HepG2 (cell line): Measurements from ENCODE around the gene TRNT1. TPM values are rescaled to one million over a fixed set of nuclear protein-coding genes. Genes with fewer than 3 reads are reported as not detected.

Experiments
- ATAC-seq: fragments of 200-7000 bp; cut with Tn5 transposase; 3 replicates; pipeline ENCODE4 v1.9.1; 2020; ENCODE audit warnings: mild to moderate bottlenecking, moderate library complexity
- BruUV-seq: library from RNA; stranded (reverse); fragments of 400-500 nt; replicated peaks from 2 replicates; lab custom pipeline; 2021; lab: Mats Ljungman, UMichigan
- CTCF ChIA-PET: fragments of 300-600 bp; formaldehyde crosslinking; extraction: SDS; loops from one replicate; lab custom pipeline; 2021; ENCODE audit warnings: low total read pairs, inconsistent platforms, low intra/inter-chr PET ratio; lab: Yijun Ruan, JAX
- POLR2A ChIA-PET: fragments of 350-600 bp; sonication (Branson Sonifier 250); formaldehyde crosslinking; loops from one replicate; lab custom pipeline; 2020; ENCODE audit warnings: antibody characterized with exemption, inconsistent platforms; lab: Yijun Ruan, JAX
- DNase-seq: peaks from one replicate; pipeline ENCODE4 v3.0.0-alpha.2; 2015; ENCODE audit warnings: low spot score
- FAIRE-seq: peaks from 3 replicates; lab custom pipeline; 2011; peaks lifted over from hg19 to GRCh38; lab: Jason Lieb, UNC
- H2AFZ ChIP-seq: one replicate; pipeline ENCODE4 v1.6.1; 2011; ENCODE audit warnings: low read length, inconsistent platforms
- H3K27ac ChIP-seq: fragments of 300-600 bp; 3 replicates; pipeline ENCODE4 v1.8.0; 2011; ENCODE audit warnings: mixed run types, mild to moderate bottlenecking, mixed read lengths, low read length, inconsistent platforms; ENCODE audit not compliant: insufficient read depth; ENCODE audit errors: extremely low read length
- H3K27me3 ChIP-seq, 2 experiments: fragments of 200-600 bp in 1 of 2; 2 replicates in 1 of 2; 3 replicates in 1 of 2; pipeline versions ENCODE4 v1.6.0 to v1.8.0; 2011; ENCODE audit warnings: low read length in 2 of 2, mild to moderate bottlenecking in 2 of 2, moderate library complexity in 2 of 2, inconsistent platforms in 1 of 2; ENCODE audit not compliant: insufficient read depth in 2 of 2, control insufficient read depth in 1 of 2
- H3K36me3 ChIP-seq, 2 experiments: fragments of 200-600 bp in 1 of 2; replicated peaks in 1 of 2; 2 replicates in 1 of 2; 3 replicates in 1 of 2; pipeline versions ENCODE4 v1.5.1 to v1.8.0; 2011; ENCODE audit warnings: low read length in 2 of 2, inconsistent platforms in 1 of 2; ENCODE audit not compliant: insufficient read depth in 2 of 2, control insufficient read depth in 1 of 2
- H3K4me1 ChIP-seq: 2 replicates; pipeline ENCODE4 v1.5.1; 2012; ENCODE audit warnings: low read length, inconsistent platforms; ENCODE audit not compliant: insufficient read depth
- H3K4me2 ChIP-seq: 2 replicates; pipeline ENCODE4 v1.6.0; 2011; ENCODE audit warnings: low read depth, low read length, inconsistent platforms
- H3K4me3 ChIP-seq, 3 experiments: fragments of 200-600 bp in 1 of 3; sonication (generic), shearing (Covaris generic) in 1 of 3; replicated peaks in 1 of 3; 2 replicates each; pipeline ENCODE4 v1.5.1; 2011 to 2016; ENCODE audit warnings: low read length in 3 of 3, inconsistent platforms in 2 of 3, low read depth in 2 of 3, mild to moderate bottlenecking in 2 of 3, control low read depth in 1 of 3, mixed read lengths in 1 of 3; ENCODE audit not compliant: insufficient read depth in 1 of 3
- H3K79me2 ChIP-seq: one replicate; pipeline ENCODE4 v1.6.1; 2011; ENCODE audit warnings: low read length, inconsistent platforms; ENCODE audit not compliant: insufficient read depth
- H3K9ac ChIP-seq: 2 replicates; pipeline ENCODE4 v1.6.0; 2011; ENCODE audit warnings: mild to moderate bottlenecking, low read depth, low read length, inconsistent platforms; ENCODE audit not compliant: insufficient read depth
- H3K9me3 ChIP-seq: 2 replicates; pipeline ENCODE4 v1.5.1; 2012; ENCODE audit warnings: mild to moderate bottlenecking, low read length
- H4K20me1 ChIP-seq: 2 replicates; pipeline ENCODE4 v1.6.0; 2011; ENCODE audit warnings: inconsistent platforms, mild to moderate bottlenecking, low read length, moderate library complexity; ENCODE audit not compliant: insufficient read depth
- EEA1 ChIP-seq: sonication (generic); formaldehyde crosslinking; IDR thresholded peaks from 2 replicates; pipeline ENCODE4 v1.5.1; 2020; ENCODE audit warnings: mild to moderate bottlenecking, missing genetic modification reagents, borderline replicate concordance
- ELF3 ChIP-seq: IDR thresholded peaks from 2 replicates; pipeline ENCODE4 v1.6.1; 2016; ENCODE audit warnings: missing genetic modification reagents, missing compliant biosample characterization
- FOXO1 ChIP-seq: sonication (generic); formaldehyde crosslinking; IDR thresholded peaks from 2 replicates; pipeline ENCODE4 v1.4.0; 2020; ENCODE audit warnings: missing genetic modification reagents
- HMG20A ChIP-seq: IDR thresholded peaks from 2 replicates; pipeline ENCODE4 v1.6.1; 2016; ENCODE audit warnings: borderline replicate concordance
- HNF1A ChIP-seq, 2 experiments: sonication (generic) in 1 of 2; formaldehyde crosslinking in 1 of 2; IDR thresholded peaks; 2 replicates each; pipeline versions ENCODE4 v1.4.0 to v1.6.1; 2016 to 2020; ENCODE audit warnings: borderline replicate concordance in 1 of 2, low read depth in 1 of 2, mild to moderate bottlenecking in 1 of 2, missing genetic modification reagents in 1 of 2
- THYN1 ChIP-seq: sonication (generic); formaldehyde crosslinking; IDR thresholded peaks from 2 replicates; pipeline ENCODE4 v1.8.1; 2023; ENCODE audit warnings: low read depth, mild to moderate bottlenecking, moderate library complexity, missing genetic modification reagents, borderline replicate concordance
- ZNF501 ChIP-seq: sonication (generic); formaldehyde crosslinking; IDR thresholded peaks from 2 replicates; pipeline ENCODE4 v1.5.1; 2020; ENCODE audit warnings: mild to moderate bottlenecking, moderate library complexity, missing genetic modification reagents
- ZNF644 ChIP-seq: IDR thresholded peaks from 2 replicates; pipeline ENCODE4 v1.6.1; 2016; ENCODE audit warnings: low read depth
- WGBS: methylation state at CpG from one replicate; pipeline ENCODE4 v1.1.6; 2017; ENCODE audit warnings: low lambda C conversion rate; 5-methylcytosine and 5-hydroxymethylcytosine counted together
- in situ Hi-C: cut with HindIII; loops from 2 replicates; pipeline ENCODE4 v1.10.0; 2017; ENCODE audit warnings: low pct_unique_long_range_greater_than_20kb; ENCODE audit not compliant: extremely low pct_ligation_motif_present
- intact Hi-C: fragments of 100-400 bp; cut with micrococcal nuclease; formaldehyde crosslinking; loops from one replicate; pipeline ENCODE4 v1.10.0; 2022; ENCODE audit not compliant: unreplicated experiment
- polyA plus RNA-seq, 8 experiments: library from polyadenylated mRNA; depleted of rRNA in 3 of 8; stranded (reverse) in 7 of 8; unstranded in 1 of 8; fragments of >200 nt; fragmentation: Illumina TruSeq in 4 of 8; extraction: Trizol in 4 of 8; gene quantifications; 2 replicates each; pipeline versions ENCODE4 v1.2.1 to v1.2.3, GENCODE V29; 2011 to 2016; ENCODE audit warnings: low read depth in 4 of 8, missing spikeins in 1 of 8, mixed read lengths in 1 of 8; ENCODE audit not compliant: insufficient read depth in 1 of 8
- total RNA-seq, 5 experiments: library from RNA; depleted of rRNA; stranded (reverse); fragments of >200 nt; fragmentation: Illumina TruSeq; extraction: Trizol; gene quantifications; 2 replicates each; pipeline ENCODE4 v1.2.3, GENCODE V29; 2016; ENCODE audit warnings: low read depth in 1 of 5
- TF ChIP-seq, protein P1 (sequence below): sonication (generic); formaldehyde crosslinking; IDR thresholded peaks from 2 replicates; pipeline ENCODE4 v1.5.0; 2020; ENCODE audit warnings: missing genetic modification reagents, mild to moderate bottlenecking, borderline replicate concordance

Gene TRNT1
- total and polyA plus RNA-seq, 2 of the 13 experiments (the other 11 are each of a cell fraction or from before 2014, with no cell fraction given) = 9.4 to 27.7 TPM

DNA sequence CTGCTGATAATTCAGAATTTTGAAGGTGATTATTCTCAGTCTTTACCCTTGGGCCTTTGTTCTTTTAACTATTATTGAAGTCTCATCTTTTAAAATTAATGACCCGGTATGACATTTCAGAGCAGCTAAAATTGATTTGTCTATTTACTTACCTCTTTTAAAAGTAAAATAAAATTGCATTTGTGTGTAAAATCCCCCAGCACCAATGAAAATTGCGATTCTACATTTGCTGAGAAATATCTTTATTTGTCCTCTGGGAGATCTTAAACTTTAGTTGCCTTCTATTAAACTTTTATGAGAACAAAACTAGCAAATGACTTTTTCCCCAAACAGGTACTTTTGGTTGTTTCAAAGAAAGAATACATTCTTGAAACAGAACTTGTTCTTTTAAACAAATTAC lies 9.1 kb upstream of the TRNT1 start (continued):
- TF ChIP-seq HNF1A (IDR thresholded peaks at IDR 0.05; ENCODE audit: low read depth) (no peak), HNF1A (CRISPR knock-in tag; IDR thresholded peaks at IDR 0.05; ENCODE audit: borderline replicate concordance) (no peak), FOXO1 (CRISPR knock-in tag) (no peak), ELF3 (no peak), THYN1 (CRISPR knock-in tag) (no peak), EEA1 (CRISPR knock-in tag) (no peak)
- TF ChIP-seq, protein P1, sequence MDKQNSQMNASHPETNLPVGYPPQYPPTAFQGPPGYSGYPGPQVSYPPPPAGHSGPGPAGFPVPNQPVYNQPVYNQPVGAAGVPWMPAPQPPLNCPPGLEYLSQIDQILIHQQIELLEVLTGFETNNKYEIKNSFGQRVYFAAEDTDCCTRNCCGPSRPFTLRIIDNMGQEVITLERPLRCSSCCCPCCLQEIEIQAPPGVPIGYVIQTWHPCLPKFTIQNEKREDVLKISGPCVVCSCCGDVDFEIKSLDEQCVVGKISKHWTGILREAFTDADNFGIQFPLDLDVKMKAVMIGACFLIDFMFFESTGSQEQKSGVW (CRISPR knock-in tag) = no peak

DNA sequence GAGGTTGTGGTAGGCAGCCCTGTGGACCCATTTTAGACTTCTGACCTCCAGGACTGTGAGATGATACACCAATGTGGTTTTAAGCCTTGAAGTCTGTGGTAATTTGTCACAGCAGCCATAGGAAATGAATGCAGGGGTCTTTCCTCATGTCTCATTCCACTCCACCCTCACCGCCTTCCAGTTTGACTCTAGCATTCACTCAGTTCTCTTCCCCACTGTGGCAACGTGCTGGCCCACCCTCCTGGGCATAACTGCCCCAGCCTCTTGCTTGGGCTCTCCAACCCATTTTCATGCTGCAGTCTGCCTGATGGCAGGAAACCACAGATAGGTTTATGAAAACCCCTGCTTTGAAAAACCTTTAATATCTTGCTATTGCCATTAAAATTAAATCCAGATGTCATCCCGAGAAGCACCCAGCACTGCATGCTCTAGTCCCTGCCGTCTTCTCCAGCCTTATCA lies 7.3 kb upstream of the TRNT1 start:
- ChIA-PET CTCF (no interaction called here), POLR2A (no interaction called here)
- intact Hi-C loops = no loop called here
- no TSS peak for BruUV-seq
- H3K4me2 ChIP-seq = no peak overlapping the region
- no peak overlapping the region for H2AFZ ChIP-seq
- no peak overlapping the region for H3K27ac ChIP-seq
- no peak overlapping the region for H3K9ac ChIP-seq
- H3K27me3 ChIP-seq = no peaks in the 10 kb centered on the region
- H3K79me2 ChIP-seq = no peaks in the 10 kb centered on the region
- TF ChIP-seq HMG20A (CRISPR knock-in tag) (no peak), ZNF644 (CRISPR knock-in tag) (no peak), ZNF501 (CRISPR knock-in tag) (no peak)
- DNase-seq (no peak), ATAC-seq (no peak), FAIRE-seq (no peak)
- WGBS = 32% methylated on average over 4 of the region's 4 CpGs
- no peaks in the 10 kb centered on the region for H3K4me1 ChIP-seq
- no peaks in the 10 kb centered on the region for H4K20me1 ChIP-seq
- H3K4me3 ChIP-seq = no peak overlapping the region
- no peaks in the 10 kb centered on the region for H3K9me3 ChIP-seq
- H3K36me3 ChIP-seq = no peaks in the 10 kb centered on the region
- in situ Hi-C loops = no loop called here
